GM10266 (cell line): Measurements from ENCODE around the gene ABCF3.

Experiments used
- DNase-seq: peaks from one replicate; pipeline ENCODE4 v3.0.0; 2012; ENCODE audit errors: extremely low spot score
- CTCF ChIP-seq: IDR thresholded peaks from 2 replicates; pipeline ENCODE4 v1.5.1; 2012; ENCODE audit warnings: mild to moderate bottlenecking, low read depth; ENCODE audit not compliant: control insufficient read depth, insufficient read depth; ENCODE audit errors: missing control alignments

Gene ABCF3

DNA sequence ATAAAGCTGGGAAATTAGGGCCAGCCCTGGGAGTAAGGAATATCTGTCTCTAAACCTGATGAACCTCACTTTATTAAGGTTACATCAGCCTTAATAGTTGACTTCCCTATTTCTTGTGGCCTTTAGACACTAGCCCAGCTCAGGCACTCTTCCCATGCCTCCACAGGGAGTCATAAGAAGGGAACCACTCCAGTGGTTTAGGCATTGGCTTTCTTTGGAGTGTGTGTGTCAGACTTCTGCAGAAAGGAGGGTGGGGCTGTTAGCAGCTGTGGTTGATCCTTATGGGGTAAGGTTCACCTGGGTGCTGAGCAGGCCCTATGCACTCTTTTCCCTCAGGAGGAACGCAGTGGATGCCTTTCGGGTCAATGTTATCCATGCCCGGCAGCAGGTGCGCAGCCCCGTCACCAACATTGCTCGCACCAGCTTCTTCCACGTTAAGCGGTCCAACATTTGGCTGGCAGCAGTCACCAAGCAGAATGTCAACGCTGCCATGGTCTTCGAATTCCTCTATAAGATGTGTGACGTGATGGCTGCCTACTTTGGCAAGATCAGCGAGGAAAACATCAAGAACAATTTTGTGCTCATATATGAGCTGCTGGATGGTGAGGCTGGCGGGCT is 7.4 kb upstream of the ABCF3 start:
- no peak for DNase-seq
- no peak for TF ChIP-seq CTCF

DNA sequence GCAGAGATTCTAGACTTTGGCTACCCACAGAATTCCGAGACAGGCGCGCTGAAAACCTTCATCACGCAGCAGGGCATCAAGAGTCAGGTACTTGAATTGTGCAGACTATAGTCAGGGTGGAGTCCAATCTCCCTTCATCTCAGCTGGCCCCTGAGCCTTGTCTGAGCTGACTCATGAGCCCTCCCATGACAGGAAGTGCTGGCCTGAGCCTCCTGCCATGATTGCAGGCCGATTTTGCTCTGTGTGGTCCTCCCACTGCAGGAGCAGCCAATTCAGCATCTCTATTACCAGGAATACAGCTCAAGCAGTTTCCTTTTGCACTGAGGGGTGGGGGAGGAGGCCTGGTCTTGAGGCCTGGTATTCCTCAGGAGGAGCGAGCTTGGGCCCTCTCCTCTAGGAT is 5.8 kb upstream of the ABCF3 start:
- no peak for DNase-seq
- no peak for TF ChIP-seq CTCF

DNA sequence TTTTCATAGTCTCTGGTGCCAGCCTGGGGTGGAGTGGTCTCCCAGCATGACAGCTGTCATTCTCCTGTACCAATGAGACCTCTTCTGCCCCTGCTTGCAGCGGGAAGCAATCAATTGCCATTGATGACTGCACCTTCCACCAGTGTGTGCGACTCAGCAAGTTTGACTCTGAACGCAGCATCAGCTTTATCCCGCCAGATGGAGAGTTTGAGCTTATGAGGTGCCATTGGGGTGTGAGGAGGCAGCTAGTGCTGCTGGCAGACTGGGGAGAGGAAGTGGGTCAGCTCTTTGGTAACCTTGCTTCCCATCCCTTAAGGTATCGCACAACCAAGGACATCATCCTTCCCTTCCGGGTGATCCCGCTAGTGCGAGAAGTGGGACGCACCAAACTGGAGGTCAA is 4.4 kb upstream of the ABCF3 start:
- no peak for DNase-seq
- no peak for TF ChIP-seq CTCF

DNA sequence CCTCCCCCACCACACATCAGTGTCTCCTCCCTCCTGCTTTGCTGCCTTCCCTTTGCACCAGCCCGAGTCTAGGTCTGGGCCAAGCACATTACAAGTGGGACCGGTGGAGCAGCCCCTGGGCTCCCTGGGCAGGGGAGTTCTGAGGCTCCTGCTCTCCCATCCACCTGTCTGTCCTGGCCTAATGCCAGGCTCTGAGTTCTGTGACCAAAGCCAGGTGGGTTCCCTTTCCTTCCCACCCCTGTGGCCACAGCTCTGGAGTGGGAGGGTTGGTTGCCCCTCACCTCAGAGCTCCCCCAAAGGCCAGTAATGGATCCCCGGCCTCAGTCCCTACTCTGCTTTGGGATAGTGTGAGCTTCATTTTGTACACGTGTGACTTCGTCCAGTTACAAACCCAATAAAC is 2.3 kb upstream of the ABCF3 start:
- no peak for TF ChIP-seq CTCF

DNA sequence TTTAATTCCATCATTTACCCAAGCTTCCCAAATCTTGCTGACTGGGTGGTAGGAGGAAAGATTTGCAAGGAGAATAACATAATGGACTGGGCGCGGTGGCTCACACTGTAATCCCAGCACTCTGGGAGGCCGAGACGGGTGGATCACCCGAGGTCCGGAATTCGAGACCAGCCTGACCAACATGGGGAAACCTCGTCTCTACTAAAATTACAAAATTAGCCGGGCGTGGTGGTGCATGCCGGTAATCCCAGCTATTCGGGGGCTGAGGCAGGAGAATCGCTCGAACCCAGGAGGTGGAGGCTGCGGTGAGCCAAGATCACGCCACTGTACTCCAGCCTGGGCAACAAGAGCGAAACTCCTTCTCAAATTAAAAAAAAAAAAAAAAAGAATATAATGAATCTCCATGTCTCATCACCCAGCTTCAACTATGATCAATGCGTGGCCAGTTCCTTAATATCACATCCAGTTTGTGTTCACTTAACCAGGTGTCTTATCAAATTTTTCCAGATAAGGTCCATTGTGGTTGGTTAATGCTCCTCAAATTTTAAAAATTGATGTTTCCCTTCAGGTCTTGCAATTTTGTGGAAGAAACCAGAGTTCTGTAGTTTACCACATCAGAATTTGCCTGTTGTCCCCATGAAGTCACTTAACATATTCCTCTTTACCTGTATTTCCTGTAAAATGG is 1.3 kb upstream of the ABCF3 start:
- no peak for TF ChIP-seq CTCF
- DNase-seq: no peak

More for the DNA sequence above, 2.3 kb upstream of the ABCF3 start:
- DNase-seq: no peak

GRCh38 chr3:184185461-184186183 is 377 bp upstream of the ABCF3 start:
- DNase-seq: peak; percentile 99
- no peak for TF ChIP-seq CTCF

DNA sequence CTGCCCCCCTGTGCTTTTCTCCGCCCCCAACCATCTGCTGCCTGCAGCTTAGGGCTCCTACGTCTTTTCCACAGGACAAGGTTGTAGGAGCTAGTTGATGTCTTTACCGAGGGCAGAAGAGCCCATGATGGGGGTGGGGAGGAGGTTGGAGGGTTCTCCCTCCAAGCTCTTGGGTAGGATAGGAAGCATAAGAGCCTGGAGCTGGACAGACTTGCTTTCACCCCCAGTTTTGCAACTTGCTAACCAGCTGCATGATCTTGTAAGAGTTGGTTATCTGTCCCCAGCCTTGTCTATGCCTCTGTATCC is 856 bp downstream of the ABCF3 start:
- DNase-seq: no peak
- no peak for TF ChIP-seq CTCF
